ENCODE measurements around the gene VWA3A. TPM values are rescaled to one million over a fixed set of nuclear protein-coding genes. Genes with fewer than 3 reads are reported as not detected.

Gene VWA3A
- total and polyA plus RNA-seq, 2 donors (not counting 1 experiment from before 2014, with no cell fraction given) = 0.06 to 0.17 TPM

GRCh38 chr16:22093331-22093730 is 990 bp downstream of the VWA3A start:
- Histone ChIP-seq H3K27me3 (ENCODE audit: control insufficient read depth, insufficient read depth, low read length) (no peaks in the 10 kb centered on the region), H3K36me3 (ENCODE audit: control insufficient read depth, insufficient read depth, low read length) (no peaks in the 10 kb centered on the region), H4K20me1 (ENCODE audit: control insufficient read depth, extremely low read depth, insufficient read depth, low read length) (no peaks in the 10 kb centered on the region), H3K9me3 (ENCODE audit: control insufficient read depth, insufficient read depth, low read depth, low read length) (no peaks in the 10 kb centered on the region), H2AFZ (ENCODE audit: low read length) (no peak overlapping the region), H3K4me3 (replicated peaks in 1 of 4; ENCODE audit: control extremely low read depth in 1 of 4, insufficient read depth in 1 of 4, low read depth in 3 of 4, low read length in 4 of 4) (no peak overlapping the region), H3K27ac (ENCODE audit: insufficient read depth, low read length) (no peak overlapping the region), H3K4me2 (ENCODE audit: extremely low read depth, insufficient read depth, low read length) (no peak overlapping the region), H3K9ac (ENCODE audit: insufficient read depth, low read length) (no peak overlapping the region), H3K4me1 (ENCODE audit: control insufficient read depth, extremely low read depth, insufficient read depth, low read length) (no peaks in the 10 kb centered on the region), H3K79me2 (ENCODE audit: control insufficient read depth, insufficient read depth, low read length) (no peaks in the 10 kb centered on the region)
- no peak for TF ChIP-seq EZH2 (IDR thresholded peaks at IDR 0.05; ENCODE audit: low read length, missing control alignments)
- TF ChIP-seq, protein P1, sequence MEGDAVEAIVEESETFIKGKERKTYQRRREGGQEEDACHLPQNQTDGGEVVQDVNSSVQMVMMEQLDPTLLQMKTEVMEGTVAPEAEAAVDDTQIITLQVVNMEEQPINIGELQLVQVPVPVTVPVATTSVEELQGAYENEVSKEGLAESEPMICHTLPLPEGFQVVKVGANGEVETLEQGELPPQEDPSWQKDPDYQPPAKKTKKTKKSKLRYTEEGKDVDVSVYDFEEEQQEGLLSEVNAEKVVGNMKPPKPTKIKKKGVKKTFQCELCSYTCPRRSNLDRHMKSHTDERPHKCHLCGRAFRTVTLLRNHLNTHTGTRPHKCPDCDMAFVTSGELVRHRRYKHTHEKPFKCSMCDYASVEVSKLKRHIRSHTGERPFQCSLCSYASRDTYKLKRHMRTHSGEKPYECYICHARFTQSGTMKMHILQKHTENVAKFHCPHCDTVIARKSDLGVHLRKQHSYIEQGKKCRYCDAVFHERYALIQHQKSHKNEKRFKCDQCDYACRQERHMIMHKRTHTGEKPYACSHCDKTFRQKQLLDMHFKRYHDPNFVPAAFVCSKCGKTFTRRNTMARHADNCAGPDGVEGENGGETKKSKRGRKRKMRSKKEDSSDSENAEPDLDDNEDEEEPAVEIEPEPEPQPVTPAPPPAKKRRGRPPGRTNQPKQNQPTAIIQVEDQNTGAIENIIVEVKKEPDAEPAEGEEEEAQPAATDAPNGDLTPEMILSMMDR (conservative IDR thresholded peaks at IDR 0.05 in 1 of 2, IDR thresholded peaks at IDR 0.05 in 1 of 2; ENCODE audit: low read depth in 1 of 2, low read length in 2 of 2) = no peak
- DNase-seq (ENCODE audit: low read depth in 2 of 2) = no peak

- Histone ChIP-seq H3K27ac (ENCODE audit: insufficient read depth, low read length) (no peak overlapping the region), H3K4me3 (replicated peaks in 1 of 4; ENCODE audit: control extremely low read depth in 1 of 4, insufficient read depth in 1 of 4, low read depth in 3 of 4, low read length in 4 of 4) (no peak overlapping the region), H3K27me3 (ENCODE audit: control insufficient read depth, insufficient read depth, low read length) (no peaks in the 10 kb centered on the region), H3K4me2 (ENCODE audit: extremely low read depth, insufficient read depth, low read length) (no peak overlapping the region), H3K9me3 (ENCODE audit: control insufficient read depth, insufficient read depth, low read depth, low read length) (no peaks in the 10 kb centered on the region), H4K20me1 (ENCODE audit: control insufficient read depth, extremely low read depth, insufficient read depth, low read length) (no peaks in the 10 kb centered on the region), H3K4me1 (ENCODE audit: control insufficient read depth, extremely low read depth, insufficient read depth, low read length) (no peaks in the 10 kb centered on the region), H3K79me2 (ENCODE audit: control insufficient read depth, insufficient read depth, low read length) (no peaks in the 10 kb centered on the region), H3K36me3 (ENCODE audit: control insufficient read depth, insufficient read depth, low read length) (no peaks in the 10 kb centered on the region), H2AFZ (ENCODE audit: low read length) (no peak overlapping the region), H3K9ac (ENCODE audit: insufficient read depth, low read length) (no peak overlapping the region)
- TF ChIP-seq, protein P1 (conservative IDR thresholded peaks at IDR 0.05 in 1 of 2, IDR thresholded peaks at IDR 0.05 in 1 of 2; ENCODE audit: low read depth in 1 of 2, low read length in 2 of 2) = no peak
- TF ChIP-seq EZH2 (IDR thresholded peaks at IDR 0.05; ENCODE audit: low read length, missing control alignments) = no peak
- DNase-seq (ENCODE audit: low read depth in 2 of 2) = no peak
Measured at GRCh38 chr16:22093996-22094395, 1.7 kb downstream of the VWA3A start.

- H3K27ac ChIP-seq (ENCODE audit: insufficient read depth, low read length) = no peak overlapping the region
- H3K9ac ChIP-seq (ENCODE audit: insufficient read depth, low read length) = no peak overlapping the region
- no peak overlapping the region for H2AFZ ChIP-seq (ENCODE audit: low read length)
- TF ChIP-seq EZH2 (IDR thresholded peaks at IDR 0.05; ENCODE audit: low read length, missing control alignments) = no peak
- TF ChIP-seq, protein P1 (conservative IDR thresholded peaks at IDR 0.05 in 1 of 2, IDR thresholded peaks at IDR 0.05 in 1 of 2; ENCODE audit: low read depth in 1 of 2, low read length in 2 of 2) = peak; percentile 62 to 69
- no peaks in the 10 kb centered on the region for H3K9me3 ChIP-seq (ENCODE audit: control insufficient read depth, insufficient read depth, low read depth, low read length)
- peak; percentile 34 to 55 for DNase-seq (ENCODE audit: low read depth in 2 of 2)
- no peaks in the 10 kb centered on the region for H3K27me3 ChIP-seq (ENCODE audit: control insufficient read depth, insufficient read depth, low read length)
- peak overlapping the region; percentile 59 for H3K4me2 ChIP-seq (ENCODE audit: extremely low read depth, insufficient read depth, low read length)
- H3K36me3 ChIP-seq (ENCODE audit: control insufficient read depth, insufficient read depth, low read length) = no peaks in the 10 kb centered on the region
- H4K20me1 ChIP-seq (ENCODE audit: control insufficient read depth, extremely low read depth, insufficient read depth, low read length) = no peaks in the 10 kb centered on the region
- no peaks in the 10 kb centered on the region for H3K4me1 ChIP-seq (ENCODE audit: control insufficient read depth, extremely low read depth, insufficient read depth, low read length)
- H3K79me2 ChIP-seq (ENCODE audit: control insufficient read depth, insufficient read depth, low read length) = no peaks in the 10 kb centered on the region
- H3K4me3 ChIP-seq (replicated peaks in 1 of 4; ENCODE audit: control extremely low read depth in 1 of 4, insufficient read depth in 1 of 4, low read depth in 3 of 4, low read length in 4 of 4) = peak overlapping the region in 2 of 4 experiments; percentile 12 to 20
Measured at GRCh38 chr16:22098405-22099255, 6.3 kb downstream of the VWA3A start.
